Breast epithelium (tissue), 4 donors: ENCODE data around the gene CWC27. TPM values are rescaled to one million over a fixed set of nuclear protein-coding genes. Genes with fewer than 3 reads are reported as not detected.

Source experiments
- DNase-seq, 2 donors: peaks; one replicate each; pipeline ENCODE4 v3.0.0-alpha.2; 2019; ENCODE audit warnings: low spot score in 2 of 2
- H3K27ac ChIP-seq, 2 donors: fragments of 200-600 bp; sonication (generic) in 1 of 2; one replicate each; pipeline ENCODE4 v1.5.1; 2016 to 2019; ENCODE audit warnings: mild to moderate bottlenecking in 1 of 2
- H3K27me3 ChIP-seq, 2 donors: fragments of 200-600 bp; sonication (generic) in 1 of 2; one replicate each; pipeline versions ENCODE4 v1.5.1 to v1.6.0; 2017 to 2019; ENCODE audit warnings: control low read depth in 1 of 2, mild to moderate bottlenecking in 1 of 2
- H3K36me3 ChIP-seq: fragments of 200-600 bp; one replicate; pipeline ENCODE4 v1.5.1; 2019
- H3K4me1 ChIP-seq, 2 donors: fragments of 200-600 bp; sonication (generic); one replicate each; pipeline ENCODE4 v1.5.1; 2016 to 2019; ENCODE audit warnings: control low read depth in 1 of 2
- H3K4me3 ChIP-seq, 3 donors: fragments of 200-600 bp; sonication (generic); 1 replicate in 2 of 3; 2 replicates in 1 of 3; pipeline ENCODE4 v1.5.1; 2016 to 2019; ENCODE audit warnings: mild to moderate bottlenecking in 3 of 3, moderate library complexity in 2 of 3
- H3K9me3 ChIP-seq, 2 donors: fragments of 200-600 bp; sonication (generic) in 1 of 2; one replicate each; pipeline ENCODE4 v1.5.1; 2016 to 2019; ENCODE audit warnings: control low read depth in 1 of 2
- POLR2A ChIP-seq: fragments of 450-650 bp; IDR thresholded peaks from one replicate; pipeline ENCODE4 v1.6.1; 2016; ENCODE audit warnings: antibody characterized with exemption, mild to moderate bottlenecking, moderate library complexity
- POLR2AphosphoS5 ChIP-seq, 3 donors: sonication (generic); formaldehyde crosslinking; IDR thresholded peaks; one replicate each; pipeline ENCODE4 v1.6.1; 2017; ENCODE audit warnings: antibody characterized with exemption in 3 of 3
- intact Hi-C: fragments of 100-400 bp; cut with DNase I; formaldehyde crosslinking; loops from one replicate; pipeline ENCODE4 v1.15.1; 2023; ENCODE audit warnings: low total_unique reads
- total RNA-seq, 3 donors: library from RNA; depleted of rRNA; stranded (reverse); fragments of >200 nt; gene quantifications; one replicate each; pipeline ENCODE4 v1.1.0, GENCODE V29; 2016
- TF ChIP-seq, protein P1 (sequence below), 3 donors: fragments of 450-650 bp; IDR thresholded peaks; one replicate each; pipeline ENCODE4 v1.5.1; 2016 to 2017; ENCODE audit warnings: antibody characterized with exemption in 3 of 3, mild to moderate bottlenecking in 3 of 3, moderate library complexity in 3 of 3

Gene CWC27
- total RNA-seq, 3 donors from 2014 or later: 10.6 to 19.9 (median 18.0) TPM

DNA sequence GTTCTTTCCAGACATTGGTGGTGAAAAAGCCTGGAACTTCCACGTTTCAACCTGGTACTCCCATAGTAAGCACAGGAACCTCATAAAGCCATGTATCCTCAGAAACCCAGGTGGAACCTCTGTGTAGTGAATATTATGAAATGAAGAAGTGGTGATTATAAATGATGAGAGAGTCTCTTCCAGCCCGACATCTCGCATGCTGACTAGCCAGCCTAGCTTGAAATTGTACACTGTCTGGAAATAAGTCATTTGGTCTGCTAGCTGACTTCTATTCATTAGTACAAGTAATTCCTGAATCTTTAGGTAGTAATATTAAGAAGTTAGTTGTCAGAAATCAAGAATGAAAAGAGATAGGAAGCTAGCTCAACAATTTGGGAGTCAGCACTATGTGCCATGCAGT is 203.3 kb downstream of the CWC27 start:
- Histone ChIP-seq H3K36me3 (no peaks in the 10 kb centered on the region), H3K27me3 (no peaks in the 10 kb centered on the region), H3K4me1 (no peaks in the 10 kb centered on the region), H3K9me3 (no peaks in the 10 kb centered on the region), H3K4me3 (no peak overlapping the region), H3K27ac (no peak overlapping the region)
- no peak for TF ChIP-seq POLR2A
- no peak for TF ChIP-seq POLR2AphosphoS5 (IDR thresholded peaks at IDR 0.05)
- TF ChIP-seq, protein P1, sequence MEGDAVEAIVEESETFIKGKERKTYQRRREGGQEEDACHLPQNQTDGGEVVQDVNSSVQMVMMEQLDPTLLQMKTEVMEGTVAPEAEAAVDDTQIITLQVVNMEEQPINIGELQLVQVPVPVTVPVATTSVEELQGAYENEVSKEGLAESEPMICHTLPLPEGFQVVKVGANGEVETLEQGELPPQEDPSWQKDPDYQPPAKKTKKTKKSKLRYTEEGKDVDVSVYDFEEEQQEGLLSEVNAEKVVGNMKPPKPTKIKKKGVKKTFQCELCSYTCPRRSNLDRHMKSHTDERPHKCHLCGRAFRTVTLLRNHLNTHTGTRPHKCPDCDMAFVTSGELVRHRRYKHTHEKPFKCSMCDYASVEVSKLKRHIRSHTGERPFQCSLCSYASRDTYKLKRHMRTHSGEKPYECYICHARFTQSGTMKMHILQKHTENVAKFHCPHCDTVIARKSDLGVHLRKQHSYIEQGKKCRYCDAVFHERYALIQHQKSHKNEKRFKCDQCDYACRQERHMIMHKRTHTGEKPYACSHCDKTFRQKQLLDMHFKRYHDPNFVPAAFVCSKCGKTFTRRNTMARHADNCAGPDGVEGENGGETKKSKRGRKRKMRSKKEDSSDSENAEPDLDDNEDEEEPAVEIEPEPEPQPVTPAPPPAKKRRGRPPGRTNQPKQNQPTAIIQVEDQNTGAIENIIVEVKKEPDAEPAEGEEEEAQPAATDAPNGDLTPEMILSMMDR (IDR thresholded peaks at IDR 0.05): no peak
- intact Hi-C loops: no loop called here
- no peak for DNase-seq

GRCh38 chr5:64972591-64972990 is 203.9 kb downstream of the CWC27 start:
- H3K4me1 ChIP-seq: no peaks in the 10 kb centered on the region
- no peaks in the 10 kb centered on the region for H3K9me3 ChIP-seq
- DNase-seq: no peak
- H3K36me3 ChIP-seq: no peaks in the 10 kb centered on the region
- no peak for TF ChIP-seq POLR2AphosphoS5 (IDR thresholded peaks at IDR 0.05)
- TF ChIP-seq POLR2A: no peak
- TF ChIP-seq, protein P1 (IDR thresholded peaks at IDR 0.05): no peak
- H3K27ac ChIP-seq: no peak overlapping the region
- intact Hi-C loops: no loop called here
- H3K27me3 ChIP-seq: no peaks in the 10 kb centered on the region
- H3K4me3 ChIP-seq: no peak overlapping the region

DNA sequence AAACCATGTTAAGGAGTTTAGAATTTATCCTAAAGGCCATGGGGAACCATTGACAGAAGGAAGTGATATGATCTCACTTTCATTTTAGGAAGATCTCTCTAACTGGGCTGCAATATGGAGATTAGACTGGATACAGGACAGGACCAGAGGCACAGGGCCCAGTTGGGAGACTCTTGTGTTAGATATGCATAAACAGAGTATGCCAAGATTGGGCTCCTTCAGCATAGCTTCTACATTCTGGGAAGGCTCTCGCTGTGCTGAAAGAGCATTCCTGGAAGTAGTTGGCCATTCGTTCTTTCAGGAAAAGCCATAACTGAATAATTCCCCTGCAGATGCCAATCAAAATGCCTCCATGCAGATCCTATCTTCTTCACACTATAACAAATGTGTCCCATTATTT is 204.5 kb downstream of the CWC27 start:
- Histone ChIP-seq H3K27me3 (no peaks in the 10 kb centered on the region), H3K9me3 (no peaks in the 10 kb centered on the region), H3K4me1 (no peaks in the 10 kb centered on the region), H3K4me3 (no peak overlapping the region), H3K36me3 (no peaks in the 10 kb centered on the region), H3K27ac (no peak overlapping the region)
- no peak for DNase-seq
- TF ChIP-seq POLR2AphosphoS5 (IDR thresholded peaks at IDR 0.05) (no peak), POLR2A (no peak)
- TF ChIP-seq, protein P1 (IDR thresholded peaks at IDR 0.05): no peak
- intact Hi-C loops: no loop called here

- TF ChIP-seq, protein P1 (IDR thresholded peaks at IDR 0.05): no peak
- TF ChIP-seq POLR2A: no peak
- TF ChIP-seq POLR2AphosphoS5 (IDR thresholded peaks at IDR 0.05): no peak
- no peak overlapping the region for H3K4me3 ChIP-seq
- no peak overlapping the region for H3K27ac ChIP-seq
- H3K36me3 ChIP-seq: no peaks in the 10 kb centered on the region
- H3K4me1 ChIP-seq: no peaks in the 10 kb centered on the region
- no peaks in the 10 kb centered on the region for H3K27me3 ChIP-seq
- intact Hi-C loops: no loop called here
- no peaks in the 10 kb centered on the region for H3K9me3 ChIP-seq
- no peak for DNase-seq
These were observed 209.0 kb downstream of the CWC27 start for GRCh38 chr5:64977779-64978178.

DNA sequence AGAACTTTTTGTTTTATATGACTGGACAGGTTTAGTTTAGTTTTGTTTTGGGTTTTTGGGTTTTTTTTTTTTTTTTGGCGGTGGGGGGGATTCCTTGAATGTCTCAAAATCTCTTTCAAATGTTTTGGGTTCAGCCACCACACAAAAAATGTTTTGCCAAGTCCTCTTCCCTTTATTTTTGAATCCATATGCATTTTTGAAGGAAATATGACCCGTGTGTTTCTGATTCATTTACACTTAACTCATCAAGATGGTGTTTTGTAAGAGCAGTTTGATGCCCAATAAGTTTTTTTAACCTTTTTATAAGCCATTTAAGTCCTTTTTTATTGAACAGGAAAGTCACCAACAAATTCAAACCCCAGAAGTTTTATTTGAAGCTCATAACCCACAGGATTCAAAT is 209.8 kb downstream of the CWC27 start:
- no peaks in the 10 kb centered on the region for H3K4me1 ChIP-seq
- DNase-seq: no peak
- H3K27ac ChIP-seq: no peak overlapping the region
- H3K9me3 ChIP-seq: no peaks in the 10 kb centered on the region
- intact Hi-C loops: no loop called here
- TF ChIP-seq POLR2AphosphoS5 (IDR thresholded peaks at IDR 0.05) (no peak), POLR2A (no peak)
- TF ChIP-seq, protein P1 (IDR thresholded peaks at IDR 0.05): no peak
- no peaks in the 10 kb centered on the region for H3K36me3 ChIP-seq
- no peaks in the 10 kb centered on the region for H3K27me3 ChIP-seq
- no peak overlapping the region for H3K4me3 ChIP-seq
